Measurements from ENCODE around the gene NHERF2.
"Not testable (repeated sequence)": the region's sequence is repeated elsewhere in the genome, so short reads cannot be mapped to it uniquely, and the experiment has no call there.

Gene NHERF2

DNA sequence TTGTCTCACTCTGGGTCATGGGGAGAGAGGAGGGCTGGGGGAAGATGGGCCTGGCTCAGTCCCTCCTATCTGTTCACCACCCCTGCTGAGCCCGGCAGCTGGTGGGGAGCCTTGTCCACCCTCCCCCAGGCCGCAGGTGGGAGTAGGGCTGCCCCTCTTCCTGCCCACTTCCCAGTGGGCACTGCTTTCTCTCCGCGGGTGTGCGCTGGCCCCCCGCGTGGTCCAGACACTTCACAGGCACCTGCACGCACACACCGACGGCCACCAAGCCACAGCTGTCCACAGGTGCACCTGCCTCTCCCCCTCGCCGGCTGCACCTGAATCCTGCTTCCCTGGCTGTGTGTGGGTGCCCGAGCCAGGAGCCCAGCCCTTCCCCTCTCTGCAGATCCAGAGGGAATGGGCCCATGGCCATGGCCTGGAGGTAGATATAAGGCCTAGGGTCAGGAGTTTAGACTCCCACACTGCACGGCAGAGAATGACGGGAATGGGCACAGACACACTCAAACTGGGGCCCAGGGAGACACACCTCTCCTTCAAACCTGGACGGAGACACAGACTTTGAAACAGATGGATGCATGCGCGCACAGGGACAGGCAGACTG lies 2.0 kb downstream of the NHERF2 start:
- no peak for DNase-seq

- DNase-seq = no peak
Measured at GRCh38 chr16:2029350-2029749, 2.6 kb downstream of the NHERF2 start.

- no peak for DNase-seq
Measured at GRCh38 chr16:2030036-2030435, 3.3 kb downstream of the NHERF2 start.

- no peak for DNase-seq
Measured at GRCh38 chr16:2031081-2031577, 4.4 kb downstream of the NHERF2 start.

- DNase-seq = no peak
Measured at GRCh38 chr16:2032285-2033056, 5.8 kb downstream of the NHERF2 start.

DNA sequence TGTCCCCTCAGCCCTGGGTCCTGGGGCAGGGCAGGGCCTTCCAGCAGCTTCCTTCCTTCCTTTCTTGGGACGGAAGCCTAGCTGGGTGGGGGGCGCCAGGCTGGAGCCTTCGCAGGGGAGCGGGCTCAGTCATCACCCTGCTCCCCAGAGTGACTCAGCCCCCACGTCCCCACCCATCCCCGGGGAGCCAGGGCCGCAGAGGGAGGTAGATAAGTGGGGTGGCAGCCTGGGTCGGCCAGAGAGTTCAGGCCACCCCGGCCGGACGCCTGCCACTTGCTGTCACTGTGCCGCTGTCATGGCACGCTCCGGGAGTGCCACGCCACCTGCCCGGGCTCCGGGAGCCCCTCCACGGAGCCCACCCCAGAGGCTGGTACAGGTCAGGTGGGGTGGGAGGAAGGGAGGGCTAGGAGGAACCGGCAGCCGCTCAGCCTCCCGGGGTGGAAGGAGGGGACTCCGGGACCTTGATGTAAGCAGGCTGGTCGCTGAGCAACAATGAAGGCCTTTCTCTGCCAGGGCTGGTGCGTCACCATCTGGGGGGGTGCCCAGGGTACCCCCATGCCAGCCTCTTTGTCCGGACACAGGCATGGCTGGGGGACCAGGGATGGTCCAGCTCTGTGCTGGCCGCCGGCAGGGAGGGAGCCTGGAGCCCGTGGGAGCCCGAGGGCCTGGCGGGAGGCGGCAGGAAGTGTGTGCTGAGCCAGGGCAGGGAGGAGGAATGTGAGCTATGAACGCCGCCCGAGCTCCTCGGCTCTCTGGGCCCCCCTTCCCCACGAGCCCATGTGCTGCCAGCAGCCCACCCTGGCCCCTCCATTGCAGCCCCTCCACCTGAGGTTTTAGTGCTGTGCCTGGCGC lies 6.6 kb downstream of the NHERF2 start:
- peak; percentile 82 for DNase-seq

- DNase-seq = not testable (repeated sequence)
Measured at GRCh38 chr16:2033909-2034695, 7.4 kb downstream of the NHERF2 start.

- DNase-seq = no peak
Measured at GRCh38 chr16:2034696-2035430, 8.2 kb downstream of the NHERF2 start.

- peak; percentile 81 for DNase-seq
Measured at GRCh38 chr16:2035431-2036199, 8.9 kb downstream of the NHERF2 start.

DNA sequence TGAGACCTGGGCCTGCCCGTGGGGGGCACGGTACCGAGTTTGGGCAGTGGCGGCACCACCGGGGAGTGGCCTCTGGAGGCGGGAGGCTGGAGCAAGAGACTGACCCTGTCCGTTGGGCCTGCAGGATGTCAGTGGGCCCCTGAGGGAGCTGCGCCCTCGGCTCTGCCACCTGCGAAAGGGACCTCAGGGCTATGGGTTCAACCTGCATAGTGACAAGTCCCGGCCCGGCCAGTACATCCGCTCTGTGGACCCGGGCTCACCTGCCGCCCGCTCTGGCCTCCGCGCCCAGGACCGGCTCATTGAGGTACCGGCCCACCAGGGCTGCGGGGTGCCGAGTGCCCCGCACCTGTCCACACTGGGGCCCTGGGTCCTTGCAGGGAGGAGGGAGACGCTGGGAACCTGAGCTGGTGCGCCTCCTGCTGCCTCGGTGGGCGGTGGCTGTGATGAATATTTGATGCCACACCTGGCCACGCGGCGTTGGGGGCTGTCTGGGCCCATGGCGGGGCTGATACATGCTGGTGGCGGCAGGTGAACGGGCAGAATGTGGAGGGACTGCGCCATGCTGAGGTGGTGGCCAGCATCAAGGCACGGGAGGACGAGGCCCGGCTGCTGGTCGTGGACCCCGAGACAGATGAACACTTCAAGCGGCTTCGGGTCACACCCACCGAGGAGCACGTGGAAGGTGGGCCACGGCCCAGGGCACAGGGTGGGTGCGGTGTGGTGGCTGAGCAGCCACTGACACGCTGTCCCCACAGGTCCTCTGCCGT lies 9.7 kb downstream of the NHERF2 start:
- DNase-seq = peak; percentile 22

- DNase-seq = no peak
Measured at GRCh38 chr16:2037115-2037514, 10.4 kb downstream of the NHERF2 start.

DNA sequence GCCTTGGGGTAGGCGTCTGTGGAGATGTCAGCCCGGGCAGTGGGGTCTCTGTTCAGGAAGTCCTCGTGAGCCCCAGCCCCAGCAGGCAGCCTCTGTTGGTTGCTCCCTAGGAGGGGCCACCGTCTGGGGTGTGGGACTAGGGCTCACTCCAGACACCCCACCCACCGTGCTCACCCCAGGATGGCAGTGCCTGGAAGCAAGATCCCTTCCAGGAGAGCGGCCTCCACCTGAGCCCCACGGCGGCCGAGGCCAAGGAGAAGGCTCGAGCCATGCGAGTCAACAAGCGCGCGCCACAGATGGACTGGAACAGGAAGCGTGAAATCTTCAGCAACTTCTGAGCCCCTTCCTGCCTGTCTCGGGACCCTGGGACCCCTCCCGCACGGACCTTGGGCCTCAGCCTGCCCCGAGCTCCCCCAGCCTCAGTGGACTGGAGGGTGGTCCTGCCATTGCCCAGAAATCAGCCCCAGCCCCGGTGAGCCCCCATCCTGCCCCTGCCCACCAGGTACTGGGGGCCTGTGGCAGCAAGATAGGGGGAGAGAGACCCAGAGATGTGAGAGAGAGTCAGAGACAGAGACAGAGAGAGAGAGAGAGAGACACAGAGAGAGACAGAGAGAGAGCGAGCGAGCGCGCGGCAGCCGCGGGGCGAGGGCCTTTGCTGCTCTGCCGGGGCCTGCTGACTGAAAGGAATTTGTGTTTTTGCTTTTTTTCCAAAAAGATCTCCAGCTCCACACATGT lies 11.1 kb downstream of the NHERF2 start:
- peak; percentile 42 for DNase-seq

GRCh38 chr16:2038382-2039231 lies 11.9 kb downstream of the NHERF2 start:
- DNase-seq = peak; percentile 66

GRCh38 chr16:2039274-2040031 lies 12.8 kb downstream of the NHERF2 start:
- DNase-seq = peak; percentile 82

GRCh38 chr16:2040041-2040786 lies 13.5 kb downstream of the NHERF2 start:
- DNase-seq = no peak

GRCh38 chr16:2040787-2041522 lies 14.3 kb downstream of the NHERF2 start:
- peak; percentile 80 for DNase-seq
